Gastroesophageal sphincter (tissue), 3 donors: ENCODE results near the gene ADPRHL1.

ENCODE experiments used
- CTCF ChIP-seq, 4 experiments: fragments of 200-600 bp in 2 of 4; fragments of 450-650 bp in 2 of 4; sonication (generic) in 1 of 4; IDR thresholded peaks; one replicate each; pipeline ENCODE4 v1.5.1; 2017 to 2019; ENCODE audit warnings: antibody characterized with exemption in 4 of 4, mild to moderate bottlenecking in 2 of 4, moderate library complexity in 2 of 4
- POLR2AphosphoS5 ChIP-seq: sonication (generic); formaldehyde crosslinking; IDR thresholded peaks from one replicate; pipeline ENCODE4 v1.6.1; 2017; ENCODE audit warnings: antibody characterized with exemption

- TF ChIP-seq POLR2AphosphoS5 (no peak), CTCF (IDR thresholded peaks at IDR 0.05) (no peak)
Measured at GRCh38 chr13:113404723-113405471, 48.4 kb downstream of the ADPRHL1 start.
